Frontal cortex (tissue), 4 donors: ENCODE data around the gene ADPRHL1. TPM values are rescaled to one million over a fixed set of nuclear protein-coding genes. Genes with fewer than 3 reads are reported as not detected.

Experiments used
- DNase-seq, 2 donors: peaks; one replicate each; pipeline ENCODE4 v3.0.0; 2012; ENCODE audit warnings: low spot score in 2 of 2
- FAIRE-seq: peaks from 2 replicates; lab custom pipeline; 2012; peaks lifted over from hg19 to GRCh38; lab: Jason Lieb, UNC
- total RNA-seq: library from RNA; depleted of rRNA; stranded (reverse); fragments of >200 nt; gene quantifications from one replicate; pipeline ENCODE4 v1.2.3, GENCODE V29; 2014
- donor health status: control.
- donor health status: control.
- donor health status: control.

ADPRHL1 gene
- total RNA-seq, 1 donor from 2014 or later = 1.2 TPM

DNA sequence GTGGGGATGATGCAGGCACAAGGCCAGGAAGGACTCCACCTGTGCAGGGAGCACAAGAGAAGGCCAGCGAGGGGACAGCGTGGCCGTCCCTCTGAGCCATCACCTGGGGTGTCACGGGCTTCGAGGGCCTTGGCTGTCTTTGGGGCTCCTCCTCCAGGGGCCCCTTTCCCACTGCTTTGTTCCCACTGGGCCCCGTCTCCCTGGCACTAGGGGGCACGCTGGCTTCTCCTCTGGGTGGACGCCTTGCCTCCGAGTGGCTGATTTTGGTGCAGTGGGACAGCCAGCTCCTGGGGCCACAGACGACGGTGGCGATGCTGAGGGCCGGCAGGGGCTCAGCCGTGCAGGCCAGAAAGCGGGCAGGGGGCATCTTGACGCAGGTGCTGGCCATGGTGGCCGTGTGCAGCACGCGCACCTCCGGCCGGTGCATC, 46.2 kb downstream of the ADPRHL1 start:
- FAIRE-seq (no peak), DNase-seq (no peak)

DNA sequence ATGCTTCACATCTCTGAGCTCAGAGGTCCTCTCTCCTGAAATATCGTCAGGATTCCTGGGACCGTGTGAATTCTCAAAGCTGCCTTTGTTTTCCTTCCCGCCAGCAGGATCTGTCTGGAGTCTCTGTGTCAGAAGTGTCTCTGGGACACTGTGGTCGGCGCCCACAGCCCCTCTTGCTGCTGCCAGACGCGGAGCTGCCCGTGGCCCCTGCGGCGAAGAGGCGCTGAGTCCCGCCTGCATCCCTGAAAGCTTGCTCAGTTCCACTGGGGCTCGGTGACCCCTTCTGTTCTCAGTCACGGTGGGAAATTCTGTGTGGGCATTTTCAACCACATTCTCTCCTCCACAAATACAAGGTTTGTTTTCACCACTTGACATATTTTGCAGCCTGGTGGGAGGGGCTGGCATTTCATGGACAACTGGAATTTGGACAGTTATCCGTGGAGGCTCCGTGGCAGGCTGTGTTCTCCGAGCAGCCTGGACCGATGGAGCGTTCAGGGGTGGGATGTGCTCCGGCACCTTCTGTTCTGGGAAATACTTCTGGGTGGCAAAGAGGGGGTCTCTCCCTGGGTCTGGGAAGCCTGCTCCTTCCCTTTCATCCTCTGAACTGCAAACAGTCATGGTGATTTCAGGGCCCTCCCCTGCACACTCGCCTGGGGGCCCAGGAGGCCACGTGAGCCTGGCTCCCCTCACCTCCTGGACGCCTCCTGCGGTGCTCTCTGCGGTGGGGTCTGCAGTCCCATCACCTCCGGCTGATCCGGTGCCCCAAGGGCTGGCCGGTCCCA, 46.8 kb downstream of the ADPRHL1 start:
- no peak for FAIRE-seq
- no peak for DNase-seq

DNA sequence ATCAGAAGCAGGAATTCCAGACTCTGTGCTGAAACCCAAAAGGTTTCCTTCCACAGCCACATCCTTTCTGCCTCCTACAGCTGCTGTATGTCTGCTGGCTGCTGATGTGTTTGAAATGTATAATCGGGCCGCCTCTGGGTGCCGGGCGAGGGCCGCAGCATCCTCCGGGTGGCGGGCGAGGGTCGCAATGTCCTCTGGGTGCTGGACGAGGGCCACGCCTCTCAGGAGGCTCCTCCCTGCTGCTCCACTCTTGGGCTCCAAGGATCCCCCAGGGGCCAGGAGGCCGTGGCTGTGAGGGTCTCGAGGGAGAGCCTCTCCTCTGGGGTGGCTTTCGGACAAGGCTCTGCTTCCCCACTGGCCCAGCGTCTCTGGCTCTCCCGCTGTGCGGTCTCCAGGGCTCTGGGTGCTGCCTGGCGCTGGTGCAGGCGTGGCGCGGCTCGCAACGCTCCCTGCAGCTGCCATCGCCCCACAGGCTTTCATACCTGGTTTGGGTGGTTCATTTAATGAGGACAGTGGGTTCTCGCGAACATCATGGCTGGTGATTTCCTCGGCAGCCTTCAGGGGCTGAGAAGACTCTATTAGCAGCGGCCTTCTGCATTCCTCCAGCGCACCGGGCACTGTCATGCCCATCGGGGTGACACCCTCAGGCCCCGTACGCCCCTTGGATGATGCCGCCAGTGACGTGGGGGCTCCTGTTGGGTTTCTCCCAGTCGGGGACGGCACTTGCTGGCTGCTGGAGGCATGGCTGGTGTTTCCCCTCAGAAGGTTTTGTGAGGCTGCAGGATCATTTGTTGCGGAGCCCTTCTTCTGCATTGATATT, 47.6 kb downstream of the ADPRHL1 start:
- FAIRE-seq (no peak), DNase-seq (no peak)

DNA sequence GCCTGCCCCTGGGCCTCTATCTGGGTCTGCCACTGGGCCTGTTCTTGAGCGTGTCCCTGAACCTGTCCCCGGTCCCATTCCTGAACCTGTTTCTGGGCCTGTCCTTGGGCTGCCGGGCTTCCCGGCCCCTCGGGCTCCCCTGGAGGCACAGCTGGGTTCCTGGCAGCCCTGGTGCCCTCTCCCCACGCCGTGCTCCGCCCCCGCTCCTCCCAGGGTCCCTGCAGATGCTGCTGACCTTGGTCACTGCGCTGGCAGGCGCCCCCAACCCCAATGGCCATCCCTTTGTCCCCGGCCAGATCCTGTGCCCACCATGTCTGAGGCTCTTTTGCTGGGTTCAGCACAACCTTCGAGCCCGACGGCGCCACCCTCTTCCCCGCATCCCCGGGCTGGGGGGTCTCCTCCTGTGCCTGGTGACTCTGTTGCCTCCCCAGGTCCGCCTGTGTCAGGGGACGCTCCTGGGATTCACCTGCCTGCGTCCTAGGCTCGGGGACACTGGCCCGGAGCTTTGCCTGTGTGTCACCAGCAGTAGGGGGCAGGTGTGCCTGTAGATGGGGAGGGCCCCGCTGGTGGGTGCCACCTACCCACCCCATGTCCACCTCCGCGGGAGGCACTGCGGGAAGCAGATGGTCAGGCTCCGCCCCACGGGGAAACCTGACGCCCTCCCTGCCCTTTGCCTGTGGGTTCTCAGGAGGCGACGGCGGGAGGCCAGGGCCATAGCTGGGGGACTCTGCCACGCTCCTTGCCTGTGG, 48.4 kb downstream of the ADPRHL1 start:
- DNase-seq = no peak
- no peak for FAIRE-seq

DNA sequence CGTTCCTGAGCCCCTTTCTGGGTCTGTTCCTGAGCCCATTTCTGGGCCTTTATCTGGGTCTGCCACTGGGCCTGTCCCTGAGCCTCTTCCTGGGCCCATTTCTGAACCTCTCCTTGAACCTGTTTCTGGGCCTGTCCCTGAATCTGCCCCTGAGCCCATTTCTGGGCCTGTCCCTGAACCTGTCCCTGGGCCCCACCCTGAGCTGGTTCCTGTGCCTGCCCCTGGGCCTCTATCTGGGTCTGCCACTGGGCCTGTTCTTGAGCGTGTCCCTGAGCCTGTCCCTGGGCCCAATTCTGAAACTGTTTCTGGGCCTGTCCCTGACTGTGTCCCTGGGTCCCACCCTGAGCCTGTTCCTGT, 48.9 kb downstream of the ADPRHL1 start:
- no peak for DNase-seq
- no peak for FAIRE-seq

DNA sequence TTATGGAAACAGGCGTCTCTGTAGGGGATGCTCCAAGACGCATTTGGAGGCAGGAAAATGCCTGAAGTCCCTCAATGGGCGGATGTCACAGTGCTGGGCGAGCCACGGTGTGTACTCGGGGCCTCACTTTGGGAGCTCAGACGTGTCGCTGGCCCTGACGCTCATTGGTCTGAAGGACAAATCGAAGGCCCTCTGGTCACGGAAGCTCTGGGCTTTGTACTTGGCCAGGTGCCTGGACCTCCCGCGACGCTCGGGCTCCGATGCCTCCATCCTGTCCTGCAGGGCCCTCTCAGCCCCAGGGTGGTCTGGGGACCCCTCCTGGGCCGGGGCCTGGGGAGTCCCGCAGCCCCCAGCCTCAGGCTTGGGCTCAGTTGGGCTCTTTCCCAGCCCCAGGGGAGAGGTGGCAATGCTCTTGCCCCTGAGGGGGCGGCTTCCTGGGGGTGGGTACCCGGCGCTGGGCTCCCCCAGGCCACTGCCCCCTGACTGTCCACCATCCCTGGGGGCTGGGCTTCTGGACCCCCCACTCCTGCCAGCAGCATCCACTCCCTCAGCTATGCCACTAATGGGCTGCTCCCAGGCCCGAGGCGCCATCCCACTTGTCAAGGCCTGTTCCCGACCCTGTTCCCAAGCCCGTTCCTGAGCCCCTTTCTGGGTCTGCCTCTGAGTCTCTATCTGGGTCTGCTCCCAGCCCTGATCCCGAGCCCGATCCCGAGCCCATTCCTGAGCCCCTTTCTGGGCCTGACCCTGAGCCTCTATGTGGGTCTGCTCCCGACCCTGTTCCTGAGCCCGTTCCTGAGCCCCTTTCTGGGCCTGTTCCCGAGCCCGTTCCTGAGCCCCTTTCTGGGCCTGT, 49.8 kb downstream of the ADPRHL1 start:
- no peak for DNase-seq
- FAIRE-seq = no peak

DNA sequence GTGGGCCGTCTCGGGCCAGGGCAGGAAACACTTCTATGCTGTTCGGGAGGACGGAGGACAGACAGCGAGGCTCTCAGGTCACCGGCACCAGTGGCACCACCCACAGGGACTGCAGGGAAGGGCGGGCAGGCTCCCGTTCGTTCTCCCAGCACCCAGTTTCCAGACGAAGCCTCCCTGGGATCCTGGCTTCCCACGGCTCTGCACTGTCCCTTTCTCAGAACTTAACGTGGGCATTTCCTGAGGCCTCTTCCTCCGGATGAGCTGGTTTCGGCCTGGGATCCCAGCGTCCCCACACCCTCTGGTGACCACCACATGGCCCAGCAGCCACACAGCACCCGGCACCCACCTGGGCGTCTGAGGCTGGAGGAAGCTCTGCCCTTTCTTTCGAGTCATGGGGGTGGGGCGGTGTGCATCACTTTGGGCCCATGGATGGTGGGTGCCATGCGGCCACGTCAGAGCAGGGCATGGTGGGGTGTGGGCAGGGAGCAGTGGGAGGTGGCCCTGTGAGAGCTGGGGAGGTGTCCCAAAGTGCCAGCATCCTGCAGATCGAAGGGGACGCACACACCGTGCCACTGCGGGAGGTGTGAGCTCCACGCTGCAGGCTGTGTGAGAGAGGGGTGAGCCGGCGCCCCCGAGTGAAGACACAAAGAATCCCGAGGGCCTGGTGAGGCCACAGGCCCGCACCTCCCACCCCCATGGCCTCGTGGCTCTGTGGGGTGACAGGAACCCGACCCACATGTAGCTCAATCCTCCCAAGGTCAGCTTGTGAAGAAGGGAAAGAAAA, 50.6 kb downstream of the ADPRHL1 start:
- peak in 1 of 2 donors; percentile 2 for DNase-seq

DNA sequence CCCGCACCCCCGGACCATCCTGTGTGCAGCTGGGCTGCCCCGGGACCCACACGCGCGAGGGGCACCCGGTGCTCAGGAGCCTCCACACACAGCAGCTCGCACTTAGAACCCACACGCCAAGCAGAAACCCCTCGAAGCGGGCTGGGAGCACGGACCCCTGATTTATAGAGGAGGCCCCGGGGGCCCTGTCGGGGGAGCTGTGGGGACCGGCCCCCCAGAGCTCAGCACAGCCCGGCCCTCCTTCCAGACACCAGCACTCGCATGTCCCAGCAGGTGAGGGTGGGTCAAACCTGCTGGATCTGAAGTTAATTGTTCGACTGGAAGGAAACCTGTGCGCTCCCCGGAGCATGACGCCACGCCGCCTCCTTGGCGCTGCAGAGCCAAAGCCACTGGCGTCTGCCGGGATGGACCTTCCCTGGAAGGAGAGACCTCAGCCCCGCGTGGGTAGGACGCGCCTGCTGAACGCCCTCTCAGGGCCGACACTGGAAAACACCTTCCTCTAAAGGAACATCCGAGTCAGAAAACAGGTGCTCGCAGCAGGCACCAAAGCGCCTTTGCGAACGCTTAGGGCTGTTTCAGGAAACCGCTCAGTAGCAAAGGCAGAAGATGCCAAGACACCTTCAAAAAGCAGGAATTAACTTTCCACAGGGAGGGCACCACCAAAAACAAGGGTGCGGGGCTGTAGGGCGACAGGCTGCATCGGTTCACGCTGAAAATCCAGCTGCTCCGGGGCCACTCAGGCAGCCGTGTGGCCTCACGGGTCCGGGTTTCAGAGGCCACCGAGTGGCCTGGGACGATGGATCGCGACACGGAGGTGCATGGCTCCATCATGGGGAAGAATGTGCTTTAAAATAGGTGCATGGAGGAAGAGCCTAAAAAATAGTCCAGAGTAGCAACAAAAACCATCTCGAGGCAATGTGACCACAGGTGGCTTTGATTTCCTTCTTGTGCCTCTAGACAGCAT, 51.6 kb downstream of the ADPRHL1 start:
- FAIRE-seq = no peak
- DNase-seq = peak in 1 of 2 donors; percentile 2

More for the DNA sequence above, 50.6 kb downstream of the ADPRHL1 start:
- no peak for FAIRE-seq

DNA sequence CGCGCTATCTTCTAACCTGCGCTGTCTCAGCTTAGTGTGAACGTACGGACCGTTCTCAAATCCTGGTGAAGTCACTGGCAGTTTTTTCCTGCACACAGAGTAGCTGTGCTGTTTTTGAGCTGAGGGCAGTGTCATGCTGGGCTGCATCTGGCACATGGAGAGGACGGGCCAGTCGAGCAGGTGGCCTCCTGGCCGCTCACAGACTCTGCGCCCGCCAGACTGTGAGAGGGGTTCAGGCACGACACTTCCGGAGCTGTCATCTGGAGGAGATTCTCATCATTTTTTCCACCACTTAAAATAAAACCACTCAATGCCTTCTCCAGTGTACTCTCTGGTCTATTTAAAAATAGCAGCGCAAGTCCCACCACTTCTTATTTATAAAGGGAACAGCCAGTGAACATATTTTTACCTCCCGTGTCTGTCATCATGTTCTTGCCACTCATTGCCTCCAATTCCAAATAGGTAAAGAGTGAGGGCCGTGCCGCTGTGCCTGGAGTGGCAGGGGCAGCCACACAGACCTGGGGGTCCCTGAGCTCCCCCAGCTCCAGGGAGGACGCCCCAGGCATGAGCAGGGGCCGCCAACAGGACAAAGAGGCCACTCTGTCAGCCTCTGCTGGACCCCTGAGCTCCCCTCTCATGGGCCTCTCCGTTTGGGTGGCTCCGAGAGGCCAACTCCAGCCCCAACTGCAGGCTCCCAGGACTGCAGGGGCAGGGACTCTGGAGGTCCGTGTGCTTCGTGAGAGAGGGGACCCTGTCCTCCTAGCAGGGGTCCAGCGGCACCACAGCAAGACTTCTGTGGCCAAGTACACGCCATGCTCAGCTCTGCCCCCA, 52.5 kb downstream of the ADPRHL1 start:
- no peak for FAIRE-seq
- DNase-seq = peak in 1 of 2 donors; percentile 32

DNA sequence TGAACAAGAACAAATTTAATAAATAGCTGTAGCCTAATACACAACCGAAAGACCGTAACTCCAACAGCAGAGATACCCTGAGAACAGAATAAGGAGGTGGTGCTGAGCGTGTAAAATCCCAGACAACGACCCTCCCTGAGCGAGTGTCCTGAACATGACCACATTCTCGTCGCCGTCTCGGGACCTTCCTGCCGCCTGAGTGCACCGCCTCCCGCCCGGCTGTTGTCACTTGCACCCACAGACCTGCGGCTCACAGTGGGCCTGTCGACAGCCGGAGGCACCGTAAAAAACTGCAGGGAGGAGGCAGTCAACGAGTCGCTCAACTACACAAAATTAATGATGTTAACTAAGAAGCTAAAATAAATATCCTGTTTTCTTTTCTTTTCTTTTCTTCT, 53.5 kb downstream of the ADPRHL1 start:
- no peak for DNase-seq
- no peak for FAIRE-seq

DNA sequence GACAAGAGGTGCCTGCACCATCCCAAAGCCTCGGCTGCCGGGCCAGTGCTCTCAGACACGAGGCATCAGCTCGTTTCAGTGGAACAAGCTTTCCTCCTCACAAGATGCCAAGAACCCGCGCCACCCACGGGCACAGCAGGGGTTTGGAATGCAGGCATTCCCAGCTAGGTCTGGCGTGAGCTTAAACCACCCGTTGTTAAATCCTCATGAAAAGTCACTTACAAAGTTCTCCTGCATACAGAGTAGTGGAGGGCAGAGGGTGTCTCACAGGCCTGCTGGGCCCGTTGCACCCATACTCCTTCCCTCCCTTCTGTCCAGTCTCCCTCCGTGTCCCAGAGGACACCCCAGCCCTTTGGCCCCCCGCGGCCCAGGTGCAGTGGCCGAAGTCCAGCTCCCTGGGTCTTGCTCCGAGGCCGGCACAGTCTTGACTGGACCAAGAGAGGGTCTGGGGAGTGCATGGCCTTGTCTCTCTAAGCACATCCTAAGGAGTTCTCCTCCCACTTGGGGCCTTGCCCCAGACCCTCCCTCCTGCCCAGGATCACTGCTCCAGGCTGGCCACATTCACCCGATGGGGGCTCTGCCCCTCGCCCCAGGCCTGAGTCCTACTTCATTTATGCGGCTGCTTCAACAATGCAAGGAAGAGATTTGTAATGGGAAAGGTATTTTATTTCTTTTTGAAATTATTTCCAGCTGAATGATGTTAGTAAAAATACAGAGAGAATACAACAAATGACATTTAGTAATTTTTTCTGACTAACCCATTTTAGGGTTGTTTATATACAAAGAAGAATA, 54.1 kb downstream of the ADPRHL1 start:
- FAIRE-seq (no peak), DNase-seq (peak in 1 of 2 donors; percentile 26)

DNA sequence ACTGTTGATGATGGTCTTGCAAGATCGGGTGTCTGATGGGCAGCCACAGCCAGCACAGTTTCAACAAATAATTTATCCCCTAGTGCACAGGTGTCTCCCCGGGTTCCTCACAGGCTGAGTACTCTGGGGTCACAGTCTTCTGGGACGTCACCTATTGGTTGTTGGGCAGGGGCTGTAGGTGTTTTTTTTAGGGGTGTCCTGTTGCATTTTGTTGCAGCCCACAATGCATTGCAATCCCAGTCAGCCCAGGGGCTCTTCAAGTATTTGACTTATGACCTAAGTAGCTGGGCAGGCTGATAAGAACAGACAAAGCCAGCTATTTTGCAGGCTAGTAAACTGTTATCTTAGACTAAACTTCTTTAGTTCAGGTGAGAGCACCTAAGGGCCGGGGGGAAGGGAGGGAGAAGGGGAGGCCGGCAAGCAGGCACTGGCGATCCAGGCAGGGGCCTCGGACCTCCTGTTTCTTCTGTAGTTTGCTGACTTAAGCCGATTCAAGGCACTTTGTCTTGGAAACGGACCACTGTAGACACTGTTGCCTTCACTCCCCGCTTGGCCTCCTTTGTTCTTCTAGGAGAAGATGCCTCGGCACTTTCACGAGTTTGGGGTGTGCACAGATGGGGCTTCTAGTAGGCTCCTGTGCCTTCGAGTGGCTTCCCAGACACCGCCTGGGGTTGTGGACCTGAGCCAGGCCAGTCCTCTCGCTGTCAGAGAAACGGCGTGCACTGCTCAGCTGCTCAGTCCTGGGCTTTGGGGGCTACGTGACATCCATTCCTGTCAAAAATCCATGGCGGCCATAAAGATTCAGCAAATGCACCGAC, 55.5 kb downstream of the ADPRHL1 start:
- FAIRE-seq = no peak
- DNase-seq = peak in 1 of 2 donors; percentile 1

DNA sequence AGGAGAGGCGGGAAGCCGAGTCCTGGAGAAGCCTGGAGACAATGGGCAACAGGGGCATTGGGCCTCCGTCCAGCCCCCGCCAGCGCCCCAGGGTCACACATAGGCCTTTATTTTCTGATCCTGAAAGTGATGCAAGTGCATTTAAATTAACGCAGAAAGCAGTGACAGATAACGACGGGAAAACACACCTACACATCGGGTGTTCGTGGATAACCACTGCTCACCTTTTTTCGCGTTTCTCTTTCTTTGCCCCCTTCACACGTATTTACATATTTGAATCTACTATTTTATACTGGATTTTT, 59.0 kb downstream of the ADPRHL1 start:
- DNase-seq (no peak), FAIRE-seq (no peak)

DNA sequence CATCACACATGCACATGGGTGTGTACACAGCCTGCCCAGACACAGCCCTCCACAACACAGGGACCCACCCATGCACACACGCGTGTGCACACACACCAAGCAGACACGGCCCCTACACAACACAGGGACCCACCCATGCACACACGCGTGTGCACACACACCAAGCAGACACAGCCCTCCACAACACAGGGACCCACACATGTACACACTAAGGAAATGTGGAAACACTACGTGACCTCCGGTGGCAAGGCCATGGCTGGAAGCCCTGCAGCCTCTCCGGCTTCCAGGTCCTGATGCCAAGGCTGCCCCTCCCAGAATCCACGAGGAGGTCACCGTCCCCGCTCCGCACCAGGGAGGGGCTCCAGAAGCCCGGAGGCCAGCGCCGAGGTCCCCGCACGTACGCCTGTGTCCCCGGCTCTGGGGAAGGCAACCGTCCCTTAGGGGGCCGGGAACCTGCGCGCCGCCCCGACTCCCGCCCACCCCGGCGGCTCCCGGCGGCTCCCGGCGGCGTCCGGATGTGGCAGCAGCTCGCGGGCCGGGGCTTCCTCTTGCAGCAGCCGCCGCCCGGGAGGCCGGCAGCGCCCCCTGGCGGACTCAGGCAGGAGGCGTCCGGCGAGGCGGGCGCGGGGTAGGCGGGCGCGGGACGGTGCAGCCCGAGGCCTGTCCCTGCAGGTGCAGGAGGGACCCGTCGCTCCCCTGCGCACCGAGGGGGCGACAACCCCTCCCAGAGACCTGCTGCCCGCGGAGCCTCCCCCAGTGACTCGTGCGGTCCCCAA, 59.5 kb downstream of the ADPRHL1 start:
- DNase-seq (peak; percentile 81 to 90), FAIRE-seq (no peak)

DNA sequence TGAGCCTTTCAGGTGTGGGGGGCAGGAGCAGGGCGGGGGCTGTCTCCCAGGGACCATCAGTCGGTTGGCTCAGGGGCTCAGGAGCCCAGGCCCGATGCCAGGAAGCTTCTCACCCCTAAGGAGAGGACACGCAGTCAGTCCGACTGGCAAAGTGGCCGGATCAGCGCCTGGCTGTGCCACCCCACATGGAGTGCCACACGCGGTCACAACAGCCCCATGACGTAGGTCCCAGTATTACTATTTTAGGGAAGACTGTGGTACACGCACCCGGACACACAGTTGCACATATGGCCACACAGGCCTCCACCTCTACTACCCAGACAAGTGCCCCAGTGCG, 60.1 kb downstream of the ADPRHL1 start:
- FAIRE-seq (no peak), DNase-seq (peak in 1 of 2 donors; percentile 24)
